ENCODE data around the gene BMP7.

BMP7 gene

DNA sequence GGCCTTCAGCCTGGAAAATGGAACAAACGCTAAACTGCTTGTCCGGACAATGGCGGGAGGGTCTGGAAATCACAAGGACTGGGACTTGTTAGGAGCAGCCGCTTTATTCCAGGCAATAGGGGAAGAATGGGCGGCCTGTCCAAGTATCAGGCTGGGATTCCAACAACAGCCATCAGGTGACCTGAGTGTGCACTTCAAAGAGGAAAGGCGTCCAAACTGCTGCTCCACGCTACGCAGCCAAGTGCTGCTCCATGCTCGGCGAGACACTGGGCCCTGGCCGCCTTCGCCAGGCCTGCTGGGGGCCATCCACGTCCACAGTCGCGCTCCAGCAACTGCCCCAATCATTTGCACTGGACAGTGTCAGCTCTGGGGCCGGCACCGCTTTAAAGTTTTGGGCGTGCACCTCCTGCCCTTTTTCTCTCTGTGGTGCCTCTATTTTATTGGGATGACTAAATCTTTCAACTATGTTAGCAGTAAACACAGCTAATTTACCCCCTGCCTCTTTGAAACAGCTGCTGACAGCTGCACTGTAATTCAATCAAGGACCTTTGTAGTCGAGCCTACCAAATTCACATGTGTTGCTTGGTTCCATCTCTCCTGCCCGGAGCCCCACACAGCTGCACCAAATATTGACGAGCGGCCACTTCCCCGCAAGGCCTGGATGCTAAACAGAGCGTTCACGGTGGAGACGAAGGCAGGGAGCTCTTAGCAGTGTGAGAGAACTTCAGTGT, 98.3 kb downstream of the BMP7 start (continued):
- TF ChIP-seq, protein P1, sequence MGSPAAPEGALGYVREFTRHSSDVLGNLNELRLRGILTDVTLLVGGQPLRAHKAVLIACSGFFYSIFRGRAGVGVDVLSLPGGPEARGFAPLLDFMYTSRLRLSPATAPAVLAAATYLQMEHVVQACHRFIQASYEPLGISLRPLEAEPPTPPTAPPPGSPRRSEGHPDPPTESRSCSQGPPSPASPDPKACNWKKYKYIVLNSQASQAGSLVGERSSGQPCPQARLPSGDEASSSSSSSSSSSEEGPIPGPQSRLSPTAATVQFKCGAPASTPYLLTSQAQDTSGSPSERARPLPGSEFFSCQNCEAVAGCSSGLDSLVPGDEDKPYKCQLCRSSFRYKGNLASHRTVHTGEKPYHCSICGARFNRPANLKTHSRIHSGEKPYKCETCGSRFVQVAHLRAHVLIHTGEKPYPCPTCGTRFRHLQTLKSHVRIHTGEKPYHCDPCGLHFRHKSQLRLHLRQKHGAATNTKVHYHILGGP (tag by site-specific recombination; IDR thresholded peaks at IDR 0.05) = no peak
- no peak for TF ChIP-seq ZNF596 (tag by site-specific recombination; IDR thresholded peaks at IDR 0.05)
- TF ChIP-seq ZNF404 (tag by site-specific recombination; IDR thresholded peaks at IDR 0.05) = no peak
- TF ChIP-seq, protein P2, sequence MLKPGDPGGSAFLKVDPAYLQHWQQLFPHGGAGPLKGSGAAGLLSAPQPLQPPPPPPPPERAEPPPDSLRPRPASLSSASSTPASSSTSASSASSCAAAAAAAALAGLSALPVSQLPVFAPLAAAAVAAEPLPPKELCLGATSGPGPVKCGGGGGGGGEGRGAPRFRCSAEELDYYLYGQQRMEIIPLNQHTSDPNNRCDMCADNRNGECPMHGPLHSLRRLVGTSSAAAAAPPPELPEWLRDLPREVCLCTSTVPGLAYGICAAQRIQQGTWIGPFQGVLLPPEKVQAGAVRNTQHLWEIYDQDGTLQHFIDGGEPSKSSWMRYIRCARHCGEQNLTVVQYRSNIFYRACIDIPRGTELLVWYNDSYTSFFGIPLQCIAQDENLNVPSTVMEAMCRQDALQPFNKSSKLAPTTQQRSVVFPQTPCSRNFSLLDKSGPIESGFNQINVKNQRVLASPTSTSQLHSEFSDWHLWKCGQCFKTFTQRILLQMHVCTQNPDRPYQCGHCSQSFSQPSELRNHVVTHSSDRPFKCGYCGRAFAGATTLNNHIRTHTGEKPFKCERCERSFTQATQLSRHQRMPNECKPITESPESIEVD (tag by site-specific recombination; IDR thresholded peaks at IDR 0.05) = no peak
- TF ChIP-seq ZNF274 (IDR thresholded peaks at IDR 0.05; ENCODE audit: low read length) = no peak
- no peak for TF ChIP-seq ZNF274 (tag by site-specific recombination; IDR thresholded peaks at IDR 0.05; ENCODE audit: borderline replicate concordance)
- TF ChIP-seq ZNF239 (tag by site-specific recombination; IDR thresholded peaks at IDR 0.05) = no peak
- TF ChIP-seq, protein P3, sequence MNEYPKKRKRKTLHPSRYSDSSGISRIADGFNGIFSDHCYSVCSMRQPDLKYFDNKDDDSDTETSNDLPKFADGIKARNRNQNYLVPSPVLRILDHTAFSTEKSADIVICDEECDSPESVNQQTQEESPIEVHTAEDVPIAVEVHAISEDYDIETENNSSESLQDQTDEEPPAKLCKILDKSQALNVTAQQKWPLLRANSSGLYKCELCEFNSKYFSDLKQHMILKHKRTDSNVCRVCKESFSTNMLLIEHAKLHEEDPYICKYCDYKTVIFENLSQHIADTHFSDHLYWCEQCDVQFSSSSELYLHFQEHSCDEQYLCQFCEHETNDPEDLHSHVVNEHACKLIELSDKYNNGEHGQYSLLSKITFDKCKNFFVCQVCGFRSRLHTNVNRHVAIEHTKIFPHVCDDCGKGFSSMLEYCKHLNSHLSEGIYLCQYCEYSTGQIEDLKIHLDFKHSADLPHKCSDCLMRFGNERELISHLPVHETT (tag by site-specific recombination; IDR thresholded peaks at IDR 0.05) = peak; percentile 66; the same call in 1 of the 2 replicates
- TF ChIP-seq ZNF776 (tag by site-specific recombination; IDR thresholded peaks at IDR 0.05; ENCODE audit: borderline replicate concordance) = no peak
- no peak for TF ChIP-seq ZNF664 (tag by site-specific recombination; IDR thresholded peaks at IDR 0.05)
- peak; percentile 53; the same call in 1 of the 2 replicates for TF ChIP-seq KLF16 (tag by site-specific recombination; IDR thresholded peaks at IDR 0.05)
- TF ChIP-seq KLF1 (tag by site-specific recombination; IDR thresholded peaks at IDR 0.05) = peak; percentile 84
- TF ChIP-seq ZNF530 (tag by site-specific recombination; IDR thresholded peaks at IDR 0.05; ENCODE audit: low read depth) = no peak
- TF ChIP-seq, protein P4, sequence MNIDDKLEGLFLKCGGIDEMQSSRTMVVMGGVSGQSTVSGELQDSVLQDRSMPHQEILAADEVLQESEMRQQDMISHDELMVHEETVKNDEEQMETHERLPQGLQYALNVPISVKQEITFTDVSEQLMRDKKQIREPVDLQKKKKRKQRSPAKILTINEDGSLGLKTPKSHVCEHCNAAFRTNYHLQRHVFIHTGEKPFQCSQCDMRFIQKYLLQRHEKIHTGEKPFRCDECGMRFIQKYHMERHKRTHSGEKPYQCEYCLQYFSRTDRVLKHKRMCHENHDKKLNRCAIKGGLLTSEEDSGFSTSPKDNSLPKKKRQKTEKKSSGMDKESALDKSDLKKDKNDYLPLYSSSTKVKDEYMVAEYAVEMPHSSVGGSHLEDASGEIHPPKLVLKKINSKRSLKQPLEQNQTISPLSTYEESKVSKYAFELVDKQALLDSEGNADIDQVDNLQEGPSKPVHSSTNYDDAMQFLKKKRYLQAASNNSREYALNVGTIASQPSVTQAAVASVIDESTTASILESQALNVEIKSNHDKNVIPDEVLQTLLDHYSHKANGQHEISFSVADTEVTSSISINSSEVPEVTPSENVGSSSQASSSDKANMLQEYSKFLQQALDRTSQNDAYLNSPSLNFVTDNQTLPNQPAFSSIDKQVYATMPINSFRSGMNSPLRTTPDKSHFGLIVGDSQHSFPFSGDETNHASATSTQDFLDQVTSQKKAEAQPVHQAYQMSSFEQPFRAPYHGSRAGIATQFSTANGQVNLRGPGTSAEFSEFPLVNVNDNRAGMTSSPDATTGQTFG (tag by site-specific recombination; IDR thresholded peaks at IDR 0.05; ENCODE audit: borderline replicate concordance) = no peak
- TF ChIP-seq, protein P5, sequence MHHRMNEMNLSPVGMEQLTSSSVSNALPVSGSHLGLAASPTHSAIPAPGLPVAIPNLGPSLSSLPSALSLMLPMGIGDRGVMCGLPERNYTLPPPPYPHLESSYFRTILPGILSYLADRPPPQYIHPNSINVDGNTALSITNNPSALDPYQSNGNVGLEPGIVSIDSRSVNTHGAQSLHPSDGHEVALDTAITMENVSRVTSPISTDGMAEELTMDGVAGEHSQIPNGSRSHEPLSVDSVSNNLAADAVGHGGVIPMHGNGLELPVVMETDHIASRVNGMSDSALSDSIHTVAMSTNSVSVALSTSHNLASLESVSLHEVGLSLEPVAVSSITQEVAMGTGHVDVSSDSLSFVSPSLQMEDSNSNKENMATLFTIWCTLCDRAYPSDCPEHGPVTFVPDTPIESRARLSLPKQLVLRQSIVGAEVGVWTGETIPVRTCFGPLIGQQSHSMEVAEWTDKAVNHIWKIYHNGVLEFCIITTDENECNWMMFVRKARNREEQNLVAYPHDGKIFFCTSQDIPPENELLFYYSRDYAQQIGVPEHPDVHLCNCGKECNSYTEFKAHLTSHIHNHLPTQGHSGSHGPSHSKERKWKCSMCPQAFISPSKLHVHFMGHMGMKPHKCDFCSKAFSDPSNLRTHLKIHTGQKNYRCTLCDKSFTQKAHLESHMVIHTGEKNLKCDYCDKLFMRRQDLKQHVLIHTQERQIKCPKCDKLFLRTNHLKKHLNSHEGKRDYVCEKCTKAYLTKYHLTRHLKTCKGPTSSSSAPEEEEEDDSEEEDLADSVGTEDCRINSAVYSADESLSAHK (tag by site-specific recombination; IDR thresholded peaks at IDR 0.05) = peak; percentile 78
- TF ChIP-seq ZNF843 (tag by site-specific recombination; IDR thresholded peaks at IDR 0.05) = no peak
- peak; percentile 76; the same call in 1 of the 2 replicates for TF ChIP-seq BCL11A (tag by site-specific recombination; IDR thresholded peaks at IDR 0.05; ENCODE audit: low read depth)
- TF ChIP-seq, protein P6, sequence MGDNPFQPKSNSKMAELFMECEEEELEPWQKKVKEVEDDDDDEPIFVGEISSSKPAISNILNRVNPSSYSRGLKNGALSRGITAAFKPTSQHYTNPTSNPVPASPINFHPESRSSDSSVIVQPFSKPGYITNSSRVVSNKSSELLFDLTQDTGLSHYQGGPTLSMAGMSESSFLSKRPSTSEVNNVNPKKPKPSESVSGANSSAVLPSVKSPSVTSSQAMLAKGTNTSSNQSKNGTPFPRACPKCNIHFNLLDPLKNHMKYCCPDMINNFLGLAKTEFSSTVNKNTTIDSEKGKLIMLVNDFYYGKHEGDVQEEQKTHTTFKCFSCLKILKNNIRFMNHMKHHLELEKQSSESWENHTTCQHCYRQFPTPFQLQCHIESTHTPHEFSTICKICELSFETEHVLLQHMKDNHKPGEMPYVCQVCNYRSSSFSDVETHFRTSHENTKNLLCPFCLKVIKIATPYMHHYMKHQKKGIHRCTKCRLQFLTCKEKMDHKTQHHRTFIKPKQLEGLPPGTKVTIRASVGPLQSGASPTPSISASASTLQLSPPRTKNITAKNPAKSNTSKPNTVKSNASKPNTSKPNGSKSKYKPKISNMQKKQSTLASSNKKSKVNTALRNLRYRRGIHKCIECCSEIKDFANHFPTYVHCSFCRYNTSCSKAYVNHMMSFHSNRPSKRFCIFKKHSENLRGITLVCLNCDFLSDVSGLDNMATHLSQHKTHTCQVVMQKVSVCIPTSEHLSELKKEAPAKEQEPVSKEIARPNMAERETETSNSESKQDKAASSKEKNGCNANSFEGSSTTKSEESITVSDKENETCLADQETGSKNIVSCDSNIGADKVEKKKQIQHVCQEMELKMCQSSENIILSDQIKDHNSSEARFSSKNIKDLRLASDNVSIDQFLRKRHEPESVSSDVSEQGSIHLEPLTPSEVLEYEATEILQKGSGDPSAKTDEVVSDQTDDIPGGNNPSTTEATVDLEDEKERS (tag by site-specific recombination; IDR thresholded peaks at IDR 0.05) = no peak
- TF ChIP-seq, protein P7, sequence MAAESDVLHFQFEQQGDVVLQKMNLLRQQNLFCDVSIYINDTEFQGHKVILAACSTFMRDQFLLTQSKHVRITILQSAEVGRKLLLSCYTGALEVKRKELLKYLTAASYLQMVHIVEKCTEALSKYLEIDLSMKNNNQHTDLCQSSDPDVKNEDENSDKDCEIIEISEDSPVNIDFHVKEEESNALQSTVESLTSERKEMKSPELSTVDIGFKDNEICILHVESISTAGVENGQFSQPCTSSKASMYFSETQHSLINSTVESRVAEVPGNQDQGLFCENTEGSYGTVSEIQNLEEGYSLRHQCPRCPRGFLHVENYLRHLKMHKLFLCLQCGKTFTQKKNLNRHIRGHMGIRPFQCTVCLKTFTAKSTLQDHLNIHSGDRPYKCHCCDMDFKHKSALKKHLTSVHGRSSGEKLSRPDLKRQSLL (tag by site-specific recombination; IDR thresholded peaks at IDR 0.05) = no peak
- TF ChIP-seq GLI4 (tag by site-specific recombination; IDR thresholded peaks at IDR 0.05) = no peak
- TF ChIP-seq, protein P8, sequence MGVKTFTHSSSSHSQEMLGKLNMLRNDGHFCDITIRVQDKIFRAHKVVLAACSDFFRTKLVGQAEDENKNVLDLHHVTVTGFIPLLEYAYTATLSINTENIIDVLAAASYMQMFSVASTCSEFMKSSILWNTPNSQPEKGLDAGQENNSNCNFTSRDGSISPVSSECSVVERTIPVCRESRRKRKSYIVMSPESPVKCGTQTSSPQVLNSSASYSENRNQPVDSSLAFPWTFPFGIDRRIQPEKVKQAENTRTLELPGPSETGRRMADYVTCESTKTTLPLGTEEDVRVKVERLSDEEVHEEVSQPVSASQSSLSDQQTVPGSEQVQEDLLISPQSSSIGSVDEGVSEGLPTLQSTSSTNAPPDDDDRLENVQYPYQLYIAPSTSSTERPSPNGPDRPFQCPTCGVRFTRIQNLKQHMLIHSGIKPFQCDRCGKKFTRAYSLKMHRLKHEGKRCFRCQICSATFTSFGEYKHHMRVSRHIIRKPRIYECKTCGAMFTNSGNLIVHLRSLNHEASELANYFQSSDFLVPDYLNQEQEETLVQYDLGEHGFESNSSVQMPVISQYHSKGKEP (tag by site-specific recombination; IDR thresholded peaks at IDR 0.05) = no peak
- peak; percentile 47; the same call in 1 of the 2 replicates for TF ChIP-seq ZBTB8A (tag by site-specific recombination; IDR thresholded peaks at IDR 0.05)
